Muscle layer of colon (tissue), 2 donors: ENCODE data around the gene UST.

Experiments used
- H3K27ac ChIP-seq: one replicate; pipeline ENCODE4 v1.7.0; 2013; ENCODE audit warnings: low read depth, mild to moderate bottlenecking, low read length, moderate library complexity
- H3K27me3 ChIP-seq, 2 donors: one replicate each; pipeline ENCODE4 v1.7.0; 2013; ENCODE audit warnings: low read length in 2 of 2, mild to moderate bottlenecking in 2 of 2; ENCODE audit not compliant: insufficient read depth in 2 of 2, control insufficient read depth in 1 of 2
- H3K36me3 ChIP-seq: one replicate; pipeline ENCODE4 v1.7.0; 2013; ENCODE audit warnings: mild to moderate bottlenecking, low read length; ENCODE audit not compliant: insufficient read depth
- H3K4me1 ChIP-seq: one replicate; pipeline ENCODE4 v1.7.0; 2013; ENCODE audit warnings: mild to moderate bottlenecking, low read length; ENCODE audit not compliant: insufficient read depth
- H3K4me3 ChIP-seq, 2 donors: one replicate each; pipeline ENCODE4 v1.7.0; 2013; ENCODE audit warnings: low read length in 2 of 2, low read depth in 1 of 2, mild to moderate bottlenecking in 1 of 2, moderate library complexity in 1 of 2
- H3K9ac ChIP-seq: one replicate; pipeline ENCODE4 v1.7.0; 2013; ENCODE audit warnings: low read length
- H3K9me3 ChIP-seq: one replicate; pipeline ENCODE4 v1.7.0; 2013; ENCODE audit warnings: mild to moderate bottlenecking, low read length
- donor health status: abdominal sarcoma.
- donor health status: Adenocarcinoma of cecum.

Gene UST

GRCh38 chr6:149065658-149066556, 319.1 kb downstream of the UST start:
- no peaks in the 10 kb centered on the region for H3K27me3 ChIP-seq
- no peaks in the 10 kb centered on the region for H3K9me3 ChIP-seq
- H3K4me3 ChIP-seq, result no peak overlapping the region
- no peaks in the 10 kb centered on the region for H3K36me3 ChIP-seq
- peaks cover 26% of the 10 kb centered on the region for H3K4me1 ChIP-seq
- H3K27ac ChIP-seq, result no peak overlapping the region
- H3K9ac ChIP-seq, result no peak overlapping the region

GRCh38 chr6:149071997-149072396, 325.2 kb downstream of the UST start:
- Histone ChIP-seq H3K9me3 (no peaks in the 10 kb centered on the region), H3K27ac (no peak overlapping the region), H3K4me1 (peaks cover 6% of the 10 kb centered on the region), H3K36me3 (peaks cover 7% of the 10 kb centered on the region), H3K9ac (no peak overlapping the region), H3K27me3 (no peaks in the 10 kb centered on the region), H3K4me3 (no peak overlapping the region)

- Histone ChIP-seq H3K4me1 (peaks cover 12% of the 10 kb centered on the region), H3K9ac (no peak overlapping the region), H3K36me3 (peaks cover 7% of the 10 kb centered on the region), H3K9me3 (no peaks in the 10 kb centered on the region), H3K27ac (no peak overlapping the region), H3K27me3 (no peaks in the 10 kb centered on the region), H3K4me3 (no peak overlapping the region)
These were observed 328.0 kb downstream of the UST start for GRCh38 chr6:149074832-149075258.

- Histone ChIP-seq H3K27ac (no peak overlapping the region), H3K4me1 (peaks cover 21% of the 10 kb centered on the region), H3K9ac (no peak overlapping the region), H3K27me3 (no peaks in the 10 kb centered on the region), H3K9me3 (no peaks in the 10 kb centered on the region), H3K36me3 (peaks cover 7% of the 10 kb centered on the region), H3K4me3 (no peak overlapping the region)
These were observed 329.0 kb downstream of the UST start for GRCh38 chr6:149075616-149076354.

- Histone ChIP-seq H3K27ac (no peak overlapping the region), H3K27me3 (no peaks in the 10 kb centered on the region), H3K9me3 (no peaks in the 10 kb centered on the region), H3K9ac (no peak overlapping the region), H3K36me3 (peaks cover 7% of the 10 kb centered on the region), H3K4me1 (peaks cover 27% of the 10 kb centered on the region), H3K4me3 (no peak overlapping the region)
These were observed 329.5 kb downstream of the UST start for GRCh38 chr6:149076355-149076734.

- Histone ChIP-seq H3K27ac (no peak overlapping the region), H3K9me3 (no peaks in the 10 kb centered on the region), H3K4me1 (peaks cover 28% of the 10 kb centered on the region), H3K36me3 (peaks cover 7% of the 10 kb centered on the region), H3K27me3 (no peaks in the 10 kb centered on the region), H3K4me3 (no peak overlapping the region), H3K9ac (no peak overlapping the region)
These were observed 330.4 kb downstream of the UST start for GRCh38 chr6:149077208-149077607.

GRCh38 chr6:149078211-149078782, 331.5 kb downstream of the UST start:
- H3K9ac ChIP-seq, result no peak overlapping the region
- no peaks in the 10 kb centered on the region for H3K27me3 ChIP-seq
- no peak overlapping the region for H3K27ac ChIP-seq
- H3K4me3 ChIP-seq, result no peak overlapping the region
- H3K36me3 ChIP-seq, result peaks cover 7% of the 10 kb centered on the region
- peaks cover 35% of the 10 kb centered on the region for H3K4me1 ChIP-seq
- no peaks in the 10 kb centered on the region for H3K9me3 ChIP-seq

- H3K36me3 ChIP-seq, result peaks cover 7% of the 10 kb centered on the region
- H3K9me3 ChIP-seq, result no peaks in the 10 kb centered on the region
- H3K27ac ChIP-seq, result peak overlapping the region; percentile 52
- no peaks in the 10 kb centered on the region for H3K27me3 ChIP-seq
- no peak overlapping the region for H3K9ac ChIP-seq
- H3K4me1 ChIP-seq, result peaks cover 35% of the 10 kb centered on the region
- H3K4me3 ChIP-seq, result no peak overlapping the region
These were observed 332.6 kb downstream of the UST start for GRCh38 chr6:149079456-149079855.

- Histone ChIP-seq H3K4me3 (no peak overlapping the region), H3K27me3 (no peaks in the 10 kb centered on the region), H3K4me1 (peaks cover 35% of the 10 kb centered on the region), H3K36me3 (peaks cover 5% of the 10 kb centered on the region), H3K27ac (peak overlapping the region; percentile 62), H3K9ac (no peak overlapping the region), H3K9me3 (no peaks in the 10 kb centered on the region)
These were observed 333.2 kb downstream of the UST start for GRCh38 chr6:149079911-149080491.

- H3K27me3 ChIP-seq, result no peaks in the 10 kb centered on the region
- no peak overlapping the region for H3K9ac ChIP-seq
- H3K9me3 ChIP-seq, result no peaks in the 10 kb centered on the region
- no peaks in the 10 kb centered on the region for H3K36me3 ChIP-seq
- H3K27ac ChIP-seq, result peak overlapping the region; percentile 62
- H3K4me1 ChIP-seq, result peaks cover 35% of the 10 kb centered on the region
- H3K4me3 ChIP-seq, result no peak overlapping the region
These were observed 333.7 kb downstream of the UST start for GRCh38 chr6:149080511-149080910.

GRCh38 chr6:149081281-149081680, 334.5 kb downstream of the UST start:
- peaks cover 30% of the 10 kb centered on the region for H3K4me1 ChIP-seq
- H3K36me3 ChIP-seq, result no peaks in the 10 kb centered on the region
- no peak overlapping the region for H3K27ac ChIP-seq
- H3K27me3 ChIP-seq, result no peaks in the 10 kb centered on the region
- H3K9me3 ChIP-seq, result no peaks in the 10 kb centered on the region
- H3K4me3 ChIP-seq, result no peak overlapping the region
- H3K9ac ChIP-seq, result no peak overlapping the region
